Erythroblast (primary cell): ENCODE measurements around the gene EPB41L2.

ENCODE experiments used
- GATA1 ChIP-seq: IDR thresholded peaks from 2 replicates; pipeline ENCODE4 v1.6.1; 2011; ENCODE audit warnings: low read depth, mild to moderate bottlenecking, control low read depth, low read length, moderate library complexity
- POLR2A ChIP-seq: IDR thresholded peaks from 2 replicates; pipeline ENCODE4 v1.6.1; 2011; ENCODE audit warnings: mild to moderate bottlenecking, low read length

- TF ChIP-seq POLR2A: no peak
- TF ChIP-seq GATA1: no peak
These were observed 95.3 kb downstream of the EPB41L2 start for GRCh38 chr6:130967502-130968445.
